Natural killer cell (primary cell): ENCODE data around the gene C16orf46. TPM values are rescaled to one million over a fixed set of nuclear protein-coding genes. Genes with fewer than 3 reads are reported as not detected.

Source experiments
- ATAC-seq, 3 donors: fragments of 150-1000 bp in 2 of 3; fragments of 200-7000 bp in 1 of 3; cut with Tn5 transposase; 1 replicate in 1 of 3; 2 replicates in 2 of 3; pipeline ENCODE4 v1.10.0; 2021; ENCODE audit warnings: mild to moderate bottlenecking in 2 of 3, moderate library complexity in 2 of 3
- DNase-seq, 2 donors: peaks; one replicate each; pipeline versions ENCODE4 v3.0.0 to v3.0.0-alpha.2; 2013 to 2021; ENCODE audit warnings: mixed read lengths in 1 of 2
- H3K27ac ChIP-seq: one replicate; pipeline ENCODE4 v1.5.1; 2013; ENCODE audit warnings: mild to moderate bottlenecking, low read length
- H3K27me3 ChIP-seq: one replicate; pipeline ENCODE4 v1.6.1; 2013; ENCODE audit warnings: low read length; ENCODE audit not compliant: control insufficient read depth, insufficient read depth
- H3K36me3 ChIP-seq: one replicate; pipeline ENCODE4 v1.6.1; 2013; ENCODE audit warnings: low read length; ENCODE audit not compliant: control insufficient read depth, insufficient read depth
- H3K4me1 ChIP-seq: one replicate; pipeline ENCODE4 v1.6.1; 2013; ENCODE audit warnings: low read length; ENCODE audit not compliant: control insufficient read depth, insufficient read depth
- H3K4me3 ChIP-seq: one replicate; pipeline ENCODE4 v1.5.1; 2013; ENCODE audit warnings: low read length
- H3K9me3 ChIP-seq: one replicate; pipeline ENCODE4 v1.6.1; 2013; ENCODE audit warnings: low read length; ENCODE audit not compliant: control insufficient read depth, insufficient read depth
- H3K27ac Mint-ChIP-seq, 2 donors: one replicate each; pipeline ENCODE4 v1.8.0; 2022; ENCODE audit warnings: mild to moderate bottlenecking in 2 of 2, mixed read lengths in 2 of 2, moderate library complexity in 1 of 2
- H3K27me3 Mint-ChIP-seq, 2 donors: one replicate each; pipeline ENCODE4 v1.8.0; 2022; ENCODE audit warnings: low read depth in 2 of 2, mixed read lengths in 2 of 2
- H3K36me3 Mint-ChIP-seq: one replicate; pipeline ENCODE4 v1.8.0; 2022; ENCODE audit warnings: mixed read lengths
- H3K4me1 Mint-ChIP-seq, 2 donors: one replicate each; pipeline ENCODE4 v1.8.0; 2022; ENCODE audit warnings: mixed read lengths in 2 of 2
- H3K4me3 Mint-ChIP-seq: one replicate; pipeline ENCODE4 v1.8.0; 2022; ENCODE audit warnings: mild to moderate bottlenecking, moderate library complexity, mixed read lengths
- H3K9me3 Mint-ChIP-seq, 2 donors: one replicate each; pipeline ENCODE4 v1.8.0; 2022; ENCODE audit warnings: mixed read lengths in 2 of 2
- WGBS: methylation state at CpG from one replicate; pipeline ENCODE4 v1.1.7; 2013; ENCODE audit warnings: missing lambda C conversion rate; ENCODE audit not compliant: insufficient coverage; 5-methylcytosine and 5-hydroxymethylcytosine counted together
- intact Hi-C: fragments of 100-400 bp; cut with micrococcal nuclease; formaldehyde crosslinking; loops from one replicate; pipeline ENCODE4 v1.14.2; 2022
- total RNA-seq, 4 donors: library from RNA; stranded (reverse); fragments of 120-200 nt in 1 of 4; gene quantifications; one replicate each; pipeline versions ENCODE4 v1.2.3 to v1.2.4, GENCODE V29; 2013 to 2022
- TF ChIP-seq, protein P1 (sequence below): fragments of 200-600 bp; IDR thresholded peaks from one replicate; pipeline ENCODE4 v1.8.0; 2022; ENCODE audit warnings: antibody characterized with exemption

Gene C16orf46
- total RNA-seq, 3 donors from 2014 or later (not counting 1 experiment from before 2014, with no cell fraction given), result not detected

DNA sequence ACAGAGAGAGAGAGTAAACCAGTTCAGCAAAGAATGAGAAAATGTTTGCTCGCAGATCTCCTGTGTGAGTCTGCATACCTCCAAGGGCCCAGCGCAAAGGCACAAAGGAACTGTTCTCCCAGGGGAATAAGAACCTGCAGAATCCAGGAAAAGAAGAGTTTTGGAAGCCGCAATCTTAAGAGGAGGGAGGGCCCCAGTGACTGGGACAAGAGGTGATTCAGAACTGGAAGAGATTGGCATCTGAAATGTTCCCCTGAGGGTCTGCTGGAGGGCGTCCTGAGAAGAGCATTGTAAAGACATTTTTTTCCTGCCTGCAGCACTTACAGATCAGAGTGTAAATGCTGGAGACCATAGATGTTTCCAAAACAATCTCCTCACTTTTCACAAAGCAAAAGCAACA is 35.3 kb downstream of the C16orf46 start:
- no peaks in the 10 kb centered on the region for H3K27me3 ChIP-seq
- H3K27ac ChIP-seq, result no peak overlapping the region
- DNase-seq (no peak), ATAC-seq (no peak)
- intact Hi-C loops, result no loop called here
- no peak overlapping the region for H3K27ac Mint-ChIP-seq
- no peaks in the 10 kb centered on the region for H3K27me3 Mint-ChIP-seq
- H3K9me3 Mint-ChIP-seq, result no peaks in the 10 kb centered on the region
- WGBS, result 97% methylated on average over 4 of the region's 4 CpGs
- H3K4me1 ChIP-seq, result peaks cover 6% of the 10 kb centered on the region
- peaks cover 20 to 22% of the 10 kb centered on the region in 2 donors for H3K4me1 Mint-ChIP-seq
- peaks cover 41% of the 10 kb centered on the region for H3K36me3 ChIP-seq
- no peak overlapping the region for H3K4me3 ChIP-seq
- H3K9me3 ChIP-seq, result no peaks in the 10 kb centered on the region
- H3K36me3 Mint-ChIP-seq, result peaks cover 22% of the 10 kb centered on the region
- no peak overlapping the region for H3K4me3 Mint-ChIP-seq
- TF ChIP-seq, protein P1, sequence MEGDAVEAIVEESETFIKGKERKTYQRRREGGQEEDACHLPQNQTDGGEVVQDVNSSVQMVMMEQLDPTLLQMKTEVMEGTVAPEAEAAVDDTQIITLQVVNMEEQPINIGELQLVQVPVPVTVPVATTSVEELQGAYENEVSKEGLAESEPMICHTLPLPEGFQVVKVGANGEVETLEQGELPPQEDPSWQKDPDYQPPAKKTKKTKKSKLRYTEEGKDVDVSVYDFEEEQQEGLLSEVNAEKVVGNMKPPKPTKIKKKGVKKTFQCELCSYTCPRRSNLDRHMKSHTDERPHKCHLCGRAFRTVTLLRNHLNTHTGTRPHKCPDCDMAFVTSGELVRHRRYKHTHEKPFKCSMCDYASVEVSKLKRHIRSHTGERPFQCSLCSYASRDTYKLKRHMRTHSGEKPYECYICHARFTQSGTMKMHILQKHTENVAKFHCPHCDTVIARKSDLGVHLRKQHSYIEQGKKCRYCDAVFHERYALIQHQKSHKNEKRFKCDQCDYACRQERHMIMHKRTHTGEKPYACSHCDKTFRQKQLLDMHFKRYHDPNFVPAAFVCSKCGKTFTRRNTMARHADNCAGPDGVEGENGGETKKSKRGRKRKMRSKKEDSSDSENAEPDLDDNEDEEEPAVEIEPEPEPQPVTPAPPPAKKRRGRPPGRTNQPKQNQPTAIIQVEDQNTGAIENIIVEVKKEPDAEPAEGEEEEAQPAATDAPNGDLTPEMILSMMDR, result no peak

DNA sequence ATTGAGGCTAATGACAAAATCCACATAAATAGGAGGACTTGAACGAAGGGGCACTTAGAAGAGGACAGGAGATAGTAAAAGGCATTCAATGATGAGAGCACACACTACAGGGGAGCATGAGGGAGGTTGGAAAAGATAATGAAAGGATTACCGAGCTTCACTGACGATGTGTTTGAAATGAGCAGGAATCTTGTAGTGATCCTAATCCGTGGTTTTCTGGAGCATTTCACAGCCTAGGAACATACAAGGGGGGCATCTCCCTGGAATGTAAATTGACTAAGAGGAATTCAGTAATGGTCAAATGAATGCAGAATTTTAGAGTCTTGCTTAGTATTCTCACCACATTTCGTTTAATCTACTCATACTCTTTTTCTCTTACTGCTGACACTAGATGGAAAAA is 36.2 kb downstream of the C16orf46 start:
- Histone ChIP-seq H3K36me3 (peaks cover 41% of the 10 kb centered on the region), H3K9me3 (no peaks in the 10 kb centered on the region), H3K27ac (no peak overlapping the region), H3K27me3 (no peaks in the 10 kb centered on the region), H3K4me1 (peaks cover 11% of the 10 kb centered on the region), H3K4me3 (no peak overlapping the region)
- no peak overlapping the region for H3K27ac Mint-ChIP-seq
- no peak for DNase-seq
- no peak for ATAC-seq
- H3K27me3 Mint-ChIP-seq, result no peaks in the 10 kb centered on the region
- intact Hi-C loops, result no loop called here
- no peaks in the 10 kb centered on the region for H3K9me3 Mint-ChIP-seq
- peaks cover 24 to 26% of the 10 kb centered on the region in 2 donors for H3K4me1 Mint-ChIP-seq
- TF ChIP-seq, protein P1, result no peak
- WGBS, result 91% methylated on average over 5 of the region's 5 CpGs
- H3K36me3 Mint-ChIP-seq, result peaks cover 22% of the 10 kb centered on the region
- no peak overlapping the region for H3K4me3 Mint-ChIP-seq

DNA sequence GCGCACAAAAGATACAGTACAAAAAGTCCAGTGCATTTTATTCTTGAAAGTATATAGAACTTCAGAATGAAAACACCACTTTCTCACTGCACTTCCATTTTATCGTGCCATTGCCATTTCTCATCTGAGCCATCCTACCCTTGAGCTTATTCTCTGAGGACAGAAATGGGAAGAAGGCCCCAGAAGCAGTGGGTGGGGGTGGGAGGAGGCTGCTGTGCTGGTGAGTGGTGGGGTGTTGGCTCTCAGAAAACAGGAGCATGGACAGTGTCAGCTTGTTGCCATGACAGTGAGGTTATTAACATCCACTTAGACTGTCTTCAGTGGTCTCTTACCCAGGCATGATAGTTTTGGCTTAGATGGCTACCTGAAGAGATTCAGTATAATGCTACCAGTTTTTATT is 36.9 kb downstream of the C16orf46 start:
- Histone ChIP-seq H3K27ac (no peak overlapping the region), H3K9me3 (no peaks in the 10 kb centered on the region), H3K27me3 (no peaks in the 10 kb centered on the region), H3K4me1 (peaks cover 15% of the 10 kb centered on the region), H3K36me3 (peaks cover 39% of the 10 kb centered on the region), H3K4me3 (no peak overlapping the region)
- H3K27me3 Mint-ChIP-seq, result no peaks in the 10 kb centered on the region
- no peak for DNase-seq
- peaks cover 24 to 26% of the 10 kb centered on the region in 2 donors for H3K4me1 Mint-ChIP-seq
- no peak for ATAC-seq
- H3K36me3 Mint-ChIP-seq, result peaks cover 22% of the 10 kb centered on the region
- no peak overlapping the region for H3K4me3 Mint-ChIP-seq
- H3K27ac Mint-ChIP-seq, result no peak overlapping the region
- intact Hi-C loops, result no loop called here
- TF ChIP-seq, protein P1, result no peak
- no peaks in the 10 kb centered on the region for H3K9me3 Mint-ChIP-seq
- 100% methylated on average over 2 of the region's 2 CpGs for WGBS

DNA sequence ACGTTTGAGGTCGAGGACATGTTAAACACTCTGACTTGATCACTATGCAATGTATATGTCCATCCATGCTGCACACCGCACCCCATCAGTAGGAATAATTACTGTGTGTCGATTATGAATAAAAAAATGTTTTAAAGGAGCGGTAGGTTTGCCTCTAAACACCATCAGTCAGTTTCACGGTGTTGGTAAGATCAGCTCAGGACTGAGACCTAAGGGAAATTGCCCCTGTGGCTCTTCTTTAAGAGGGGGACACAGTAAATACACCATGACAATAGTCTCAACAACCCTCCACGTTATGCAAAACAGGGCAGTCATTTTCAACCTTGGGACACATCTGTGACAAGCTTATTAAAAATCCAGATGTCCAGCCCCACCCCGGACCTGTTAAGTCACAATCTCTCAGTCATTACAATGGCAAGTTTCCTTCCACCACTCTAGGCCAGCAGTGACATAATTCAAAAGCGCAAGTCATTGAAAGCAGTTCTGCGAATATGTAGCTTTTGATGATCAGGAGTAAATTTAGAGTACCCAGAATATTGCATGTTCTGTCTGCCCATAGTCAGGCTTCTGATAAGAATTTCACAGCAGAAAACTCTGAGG is 40.2 kb downstream of the C16orf46 start:
- Mint-ChIP-seq H3K36me3 (no peaks in the 10 kb centered on the region), H3K4me3 (peak overlapping the region; percentile 86), H3K4me1 (peaks cover 24 to 26% of the 10 kb centered on the region in 2 donors), H3K9me3 (no peaks in the 10 kb centered on the region), H3K27ac (peak overlapping the region; percentile 45 to 55), H3K27me3 (no peaks in the 10 kb centered on the region)
- ATAC-seq (no peak), DNase-seq (no peak)
- no peaks in the 10 kb centered on the region for H3K27me3 ChIP-seq
- TF ChIP-seq, protein P1, result no peak
- H3K36me3 ChIP-seq, result peaks cover 7% of the 10 kb centered on the region
- 51% methylated on average over 7 of the region's 10 CpGs for WGBS
- intact Hi-C loops, result loop anchor here (1.0 kb wide), 1 partner anchor 39 kb away; no protein-coding TSS in a partner anchor
- H3K9me3 ChIP-seq, result no peaks in the 10 kb centered on the region
- H3K27ac ChIP-seq, result no peak overlapping the region
- H3K4me1 ChIP-seq, result peaks cover 15% of the 10 kb centered on the region
- peak overlapping the region; percentile 38 for H3K4me3 ChIP-seq
